HG03520 (cell line): ENCODE measurements around the gene ZBTB37.
"Not testable (repeated sequence)": the region's sequence is repeated elsewhere in the genome, so short reads cannot be mapped to it uniquely, and the experiment has no call there.

ENCODE experiments used
- ATAC-seq: cut with Tn5 transposase; IDR thresholded peaks from one replicate; pipeline ENCODE4 v1.9.1; 2021; ENCODE audit warnings: mild to moderate bottlenecking, moderate library complexity; ENCODE audit not compliant: unreplicated experiment

ZBTB37 gene, protein sequence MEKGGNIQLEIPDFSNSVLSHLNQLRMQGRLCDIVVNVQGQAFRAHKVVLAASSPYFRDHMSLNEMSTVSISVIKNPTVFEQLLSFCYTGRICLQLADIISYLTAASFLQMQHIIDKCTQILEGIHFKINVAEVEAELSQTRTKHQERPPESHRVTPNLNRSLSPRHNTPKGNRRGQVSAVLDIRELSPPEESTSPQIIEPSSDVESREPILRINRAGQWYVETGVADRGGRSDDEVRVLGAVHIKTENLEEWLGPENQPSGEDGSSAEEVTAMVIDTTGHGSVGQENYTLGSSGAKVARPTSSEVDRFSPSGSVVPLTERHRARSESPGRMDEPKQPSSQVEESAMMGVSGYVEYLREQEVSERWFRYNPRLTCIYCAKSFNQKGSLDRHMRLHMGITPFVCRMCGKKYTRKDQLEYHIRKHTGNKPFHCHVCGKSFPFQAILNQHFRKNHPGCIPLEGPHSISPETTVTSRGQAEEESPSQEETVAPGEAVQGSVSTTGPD

DNA sequence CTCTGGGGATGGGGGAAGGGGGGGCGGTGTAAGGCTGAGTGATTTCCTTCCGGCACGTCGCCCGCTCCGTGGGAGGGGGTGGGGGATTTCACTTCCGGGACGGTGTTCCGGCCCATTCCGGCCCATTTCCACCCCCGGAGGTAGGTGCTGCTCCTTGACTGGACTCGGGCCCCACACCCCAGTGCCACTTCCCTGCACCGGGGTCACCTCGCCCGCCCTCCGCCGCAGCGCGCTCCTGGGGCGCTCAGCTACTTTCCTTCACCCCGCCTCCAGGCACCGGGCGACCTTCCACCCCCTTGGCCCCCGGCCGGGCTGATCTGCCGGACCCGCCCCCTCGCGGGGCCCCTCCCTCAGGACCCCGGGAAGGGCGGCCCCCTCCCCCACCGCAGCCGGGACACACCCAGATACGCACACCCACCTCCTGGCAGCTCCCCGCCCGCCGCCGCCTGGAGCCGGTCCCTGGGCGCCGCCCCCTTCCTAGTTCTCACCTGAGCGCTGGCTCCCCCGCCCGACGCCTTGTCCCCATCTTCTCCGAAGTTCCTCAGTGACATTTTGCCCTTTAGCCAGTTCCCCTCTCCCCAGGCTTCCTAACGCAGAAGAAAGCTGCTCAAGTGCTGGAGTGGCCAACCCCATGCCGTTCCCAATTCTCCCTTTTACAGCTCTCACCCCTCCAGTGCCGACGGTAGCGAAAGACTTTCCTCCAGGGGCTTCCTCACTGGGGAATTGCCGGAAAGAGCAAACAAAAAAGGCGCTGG lies at the start of gene ZBTB37:
ZBTB37 (plus strand) TSS at position 115 of the 755 bp plus-strand sequence. CDS start 1,846 bp downstream, outside the sequence.
- peak; percentile 46 for ATAC-seq

DNA sequence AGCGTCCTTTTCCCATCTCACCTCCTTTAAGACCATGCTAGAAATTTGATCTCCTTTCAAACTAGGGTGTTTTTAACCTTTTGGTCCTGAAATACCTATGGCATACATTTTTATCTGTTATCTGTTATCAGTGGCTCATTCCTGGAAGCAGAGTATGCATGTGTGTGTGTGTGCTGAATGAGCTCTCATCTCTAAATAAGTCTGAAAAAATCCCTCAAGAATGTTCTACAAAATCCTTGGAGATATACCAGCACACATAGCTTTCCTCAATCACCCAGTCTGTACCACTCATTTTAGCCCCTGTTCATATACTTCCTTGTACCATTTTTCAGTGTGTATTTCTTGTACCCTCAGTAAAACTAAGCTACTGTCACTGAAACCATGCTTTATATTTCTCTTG lies 49.7 kb upstream of the ZBTB37 start:
- no peak for ATAC-seq

DNA sequence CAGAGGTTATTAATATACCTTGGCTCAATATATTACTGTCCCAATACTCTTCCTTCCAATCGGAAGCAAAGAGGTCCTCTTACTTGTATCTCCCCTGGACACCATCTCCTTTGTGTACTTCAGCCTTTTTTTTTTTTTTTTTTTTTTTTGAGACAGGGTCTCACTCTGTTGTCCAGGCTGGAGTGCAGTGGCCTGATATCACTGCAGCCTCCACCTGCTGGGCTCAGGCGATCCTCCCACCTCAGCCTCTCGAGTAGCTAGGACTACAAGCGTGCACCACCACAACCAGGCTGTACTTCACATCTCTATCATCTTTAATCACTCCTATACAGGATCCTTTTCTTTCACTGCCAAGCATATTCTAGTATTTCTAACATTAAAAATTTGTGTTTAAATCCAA lies 46.5 kb upstream of the ZBTB37 start:
- no peak for ATAC-seq

DNA sequence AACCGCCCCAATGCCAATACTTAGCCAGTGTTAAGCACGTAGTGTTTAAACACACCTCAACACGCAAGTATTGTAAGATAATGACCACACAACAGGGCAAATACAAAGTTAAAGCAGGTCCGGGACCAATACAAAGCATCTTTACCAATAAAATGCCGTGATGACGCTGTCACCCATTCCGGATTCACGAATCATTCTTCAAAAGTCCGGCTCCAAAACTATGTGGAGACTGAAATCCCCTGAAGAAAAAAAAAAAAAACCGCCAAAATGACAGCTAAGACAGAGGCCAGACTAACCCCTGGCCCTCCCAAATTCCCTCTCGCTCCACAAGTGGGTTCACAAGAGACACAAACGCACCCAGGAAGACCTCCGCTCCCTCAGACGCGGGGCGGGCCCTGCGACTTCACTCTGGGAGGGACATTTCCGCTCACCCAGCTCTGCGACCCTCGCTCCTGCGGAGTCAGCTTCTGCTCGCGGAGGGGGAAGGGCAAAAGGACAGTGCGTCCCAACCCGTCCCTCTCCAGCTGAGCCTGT lies 44.3 kb upstream of the ZBTB37 start:
- ATAC-seq: peak; percentile 37

DNA sequence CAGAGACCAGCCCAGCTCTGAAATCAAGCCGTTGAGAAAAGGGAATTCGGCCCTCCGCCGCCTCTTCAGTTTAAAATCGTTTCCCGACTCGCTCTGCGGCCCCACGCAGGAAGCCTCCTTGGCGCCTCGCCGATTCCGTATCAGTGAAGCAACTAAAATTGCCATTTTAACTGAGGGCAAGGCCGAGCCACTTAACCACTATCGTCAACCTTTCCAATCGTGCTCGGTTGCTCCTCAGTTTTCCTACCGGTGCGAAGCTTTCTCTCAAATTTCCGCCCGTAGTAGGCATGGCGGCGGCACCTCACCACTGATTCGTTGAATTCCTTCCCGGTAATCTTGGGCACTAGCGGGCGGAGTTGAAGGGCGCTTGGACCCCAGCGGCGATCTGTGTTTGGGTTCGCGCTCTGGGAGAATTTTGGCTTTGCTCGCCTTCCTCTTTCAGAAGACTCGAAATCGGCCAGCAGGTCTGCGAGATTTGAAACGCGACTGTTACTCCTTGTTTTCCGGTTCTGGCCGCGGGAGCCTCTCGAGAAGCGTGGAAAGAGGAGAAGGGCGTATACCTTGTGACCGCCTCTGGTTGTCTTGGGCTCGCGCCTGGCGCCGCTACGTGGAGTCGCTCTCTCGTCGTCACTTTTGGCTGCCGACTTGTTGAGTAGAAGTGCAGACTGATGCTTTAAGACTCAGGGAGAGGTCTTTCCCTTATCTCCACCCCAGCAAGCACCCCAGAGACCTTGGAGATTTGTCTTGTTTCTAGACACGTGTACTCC lies 43.7 kb upstream of the ZBTB37 start, which contains the start of the genes CENPL and DARS2:
CENPL (minus strand) TSS at position 569 of the 767 bp plus-strand sequence. CDS start 13,584 bp downstream, outside the sequence.
DARS2 (plus strand) TSS at position 359 of the 767 bp plus-strand sequence. CDS start 557 bp downstream, outside the sequence.
- ATAC-seq: peak; percentile 79

DNA sequence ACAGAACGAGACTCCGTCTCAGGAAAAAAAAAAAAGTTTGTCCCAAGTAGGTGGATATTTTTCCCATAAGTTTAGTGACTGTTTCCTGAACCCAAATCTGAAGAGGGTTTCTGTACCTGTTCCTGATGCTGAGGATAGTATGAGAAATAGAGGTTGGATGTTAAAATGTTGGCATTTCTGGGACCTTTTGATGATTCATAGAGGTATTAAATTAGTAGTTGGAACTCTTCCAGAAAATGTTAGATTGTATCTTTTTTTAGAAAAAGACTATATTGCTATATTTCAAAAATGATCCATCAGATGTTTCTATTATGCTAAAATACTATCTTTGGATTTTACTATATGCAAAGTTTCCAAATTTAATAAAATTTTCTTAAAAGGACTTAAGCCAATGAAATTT lies 40.6 kb upstream of the ZBTB37 start:
- ATAC-seq: no peak

DNA sequence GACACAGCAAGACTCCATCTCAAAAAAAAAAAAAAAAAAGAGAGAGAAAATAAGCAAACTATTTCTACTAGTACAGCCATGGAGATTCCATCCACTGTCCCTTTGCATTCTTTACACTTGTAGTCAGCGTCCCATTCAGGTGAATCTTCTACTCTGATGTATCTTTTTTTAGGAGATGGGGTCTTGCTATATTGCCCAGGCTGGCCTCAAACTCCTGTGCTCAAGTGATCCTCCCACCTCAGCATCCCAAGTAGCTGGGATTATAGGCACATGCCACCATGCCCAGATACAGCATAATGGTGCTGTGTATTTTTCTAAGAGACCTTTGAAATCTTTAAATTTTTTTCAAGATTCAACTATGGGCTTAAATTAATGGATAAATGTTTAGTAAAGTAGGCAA lies 35.4 kb upstream of the ZBTB37 start:
- no peak for ATAC-seq

DNA sequence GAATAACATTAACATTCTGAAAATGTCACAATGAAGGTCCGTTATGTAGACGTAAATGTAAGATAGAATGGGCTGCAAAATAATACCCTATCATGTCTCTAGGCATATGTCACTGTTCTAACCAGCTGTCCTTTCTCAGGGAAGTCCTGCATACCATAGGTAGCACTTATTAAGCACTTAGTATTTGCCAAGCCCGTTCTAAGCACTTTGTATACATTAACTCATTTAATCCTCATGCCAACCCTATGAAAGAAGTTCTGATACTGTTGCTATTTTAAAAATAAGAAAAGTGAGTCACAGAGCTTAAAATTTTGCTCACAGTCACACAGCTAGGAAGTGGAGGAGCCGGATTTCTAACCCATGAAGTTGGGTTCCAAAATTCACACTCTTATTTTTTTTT lies 16.1 kb upstream of the ZBTB37 start:
- no peak for ATAC-seq

DNA sequence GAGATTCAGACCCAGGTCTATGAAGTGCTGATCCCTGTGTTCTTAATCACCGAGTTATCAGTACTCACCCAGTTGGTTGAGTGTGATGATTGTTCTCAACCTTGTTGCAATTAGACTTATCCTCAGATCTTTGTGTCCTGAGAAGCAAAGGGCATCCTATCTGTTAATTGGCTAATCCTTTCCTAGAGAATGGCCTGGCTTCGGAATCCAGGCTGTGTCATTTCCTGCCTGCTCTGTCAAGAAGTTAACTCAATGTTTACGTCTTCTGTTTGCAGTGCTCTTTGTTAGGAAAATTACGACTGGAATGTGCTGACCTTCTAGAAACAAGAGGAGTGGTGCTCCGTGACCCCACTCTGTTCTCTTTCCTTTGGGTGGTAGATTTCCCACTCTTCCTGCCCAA lies 15.1 kb upstream of the ZBTB37 start:
- no peak for ATAC-seq

DNA sequence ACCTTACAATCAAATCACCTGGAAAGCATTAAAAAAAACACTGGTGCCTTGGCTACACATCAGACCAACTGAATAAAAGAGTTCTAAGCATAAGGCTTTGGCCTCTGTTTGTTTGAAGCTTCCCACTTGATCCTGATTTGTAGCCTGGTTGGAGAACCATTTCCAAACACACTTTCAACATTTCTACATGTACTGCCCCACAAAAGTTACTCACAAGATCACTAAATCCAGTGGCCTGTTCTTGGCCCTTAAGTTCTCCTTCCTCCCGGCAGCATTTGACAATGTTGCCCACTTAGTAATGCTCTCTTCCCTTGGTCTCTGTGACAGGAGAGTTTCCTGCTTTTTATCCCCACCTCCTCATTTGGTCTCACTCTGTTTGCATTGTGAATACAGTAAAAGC lies 12.2 kb upstream of the ZBTB37 start:
- no peak for ATAC-seq

DNA sequence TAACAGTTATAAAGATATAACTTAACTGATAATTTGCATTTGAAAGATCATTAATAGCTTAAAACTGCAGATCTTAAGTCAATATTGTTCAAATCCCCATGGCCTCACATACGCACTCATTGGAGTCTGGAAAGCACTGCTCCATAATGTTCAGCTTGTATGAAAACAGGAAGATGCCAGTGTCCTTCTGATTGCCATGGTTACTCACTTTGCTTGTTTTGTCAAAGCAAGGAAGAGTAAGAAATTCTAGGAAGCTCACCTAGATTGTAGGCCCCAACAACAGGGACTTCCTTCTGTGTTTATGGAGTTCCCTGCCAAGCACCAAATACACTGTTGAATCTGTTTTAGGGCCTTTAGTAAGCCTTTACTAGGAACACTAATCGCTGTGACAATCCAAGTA lies 11.3 kb upstream of the ZBTB37 start:
- no peak for ATAC-seq

DNA sequence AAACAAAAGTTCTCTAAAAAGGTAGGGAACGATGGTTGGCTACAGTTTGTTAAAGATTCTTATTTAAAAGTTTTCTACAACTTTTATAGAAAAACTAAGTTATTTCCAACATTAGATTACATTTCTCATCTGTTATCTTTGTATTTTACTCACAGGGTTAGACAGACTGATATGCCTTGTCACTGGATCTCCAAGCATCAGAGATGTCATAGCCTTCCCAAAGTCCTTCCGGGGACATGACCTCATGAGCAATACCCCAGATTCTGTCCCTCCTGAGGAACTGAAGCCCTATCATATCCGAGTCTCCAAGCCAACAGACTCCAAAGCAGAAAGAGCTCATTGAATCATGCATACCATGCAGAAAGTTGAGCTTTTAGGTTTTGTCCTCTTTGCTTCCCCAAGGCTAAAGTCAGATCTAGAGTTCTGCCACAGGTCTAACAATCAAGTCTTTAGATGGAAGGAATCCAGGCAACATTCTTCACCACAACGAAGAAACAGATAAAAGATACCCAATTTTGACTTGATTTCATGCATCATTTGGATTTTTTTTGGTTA lies 10.7 kb upstream of the ZBTB37 start:
- ATAC-seq: no peak

DNA sequence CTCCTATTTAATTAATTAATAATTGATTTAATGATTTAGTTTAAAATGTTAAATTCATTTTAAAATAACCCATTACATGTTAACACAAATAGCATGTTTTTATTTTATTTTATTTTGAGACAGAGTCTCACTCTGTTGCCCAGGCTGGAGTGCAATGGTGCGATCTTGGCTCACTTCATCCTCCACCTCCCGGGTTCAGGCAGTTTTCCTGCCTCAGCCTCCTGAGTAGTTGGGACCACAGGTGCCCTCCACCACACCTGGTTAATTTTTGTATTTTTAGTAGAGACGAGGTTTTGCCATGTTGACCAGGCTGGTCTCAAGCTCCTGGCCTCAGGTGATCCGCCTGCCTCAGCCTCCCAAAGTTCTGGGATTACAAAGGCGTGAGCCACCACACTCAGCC lies 8.6 kb upstream of the ZBTB37 start:
- not testable (repeated sequence) for ATAC-seq

DNA sequence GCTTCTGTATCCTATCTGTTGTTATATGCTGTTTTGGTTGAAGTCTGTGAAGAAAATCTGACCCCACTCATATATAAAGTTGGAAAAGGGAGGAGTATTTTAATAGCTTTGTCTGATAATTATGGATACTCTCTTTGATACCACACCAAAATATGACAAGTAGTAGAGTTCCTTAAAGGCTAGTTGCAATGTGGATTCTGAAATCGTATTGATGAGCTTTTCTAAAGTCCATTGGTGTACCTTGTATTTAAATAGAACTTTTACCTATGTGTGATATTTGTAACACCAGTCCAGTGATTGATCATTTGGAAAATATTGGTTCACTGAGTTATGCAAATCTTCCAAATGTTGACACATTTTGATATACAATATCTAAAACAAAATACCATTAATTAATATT lies 8.1 kb upstream of the ZBTB37 start:
- ATAC-seq: no peak

DNA sequence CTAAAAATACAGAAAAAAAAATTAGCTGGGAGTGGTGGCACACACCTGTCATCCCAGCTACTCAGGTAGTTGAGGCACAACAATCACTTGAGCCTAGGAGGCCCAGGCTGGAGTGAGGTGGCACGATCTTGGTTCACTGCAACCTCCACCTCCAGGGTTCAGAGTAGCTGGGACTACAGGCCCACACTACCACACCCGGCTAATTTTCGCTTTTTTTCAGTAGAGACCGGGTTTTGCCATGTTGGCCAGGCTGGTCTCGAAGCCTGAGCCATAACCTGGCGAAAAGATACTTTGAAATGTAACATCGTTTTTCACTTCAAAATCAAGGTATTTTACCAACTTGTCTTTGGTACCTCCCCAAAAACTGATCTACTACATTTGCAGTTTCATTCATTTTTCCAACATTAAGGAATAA lies 6.4 kb upstream of the ZBTB37 start:
- no peak for ATAC-seq

DNA sequence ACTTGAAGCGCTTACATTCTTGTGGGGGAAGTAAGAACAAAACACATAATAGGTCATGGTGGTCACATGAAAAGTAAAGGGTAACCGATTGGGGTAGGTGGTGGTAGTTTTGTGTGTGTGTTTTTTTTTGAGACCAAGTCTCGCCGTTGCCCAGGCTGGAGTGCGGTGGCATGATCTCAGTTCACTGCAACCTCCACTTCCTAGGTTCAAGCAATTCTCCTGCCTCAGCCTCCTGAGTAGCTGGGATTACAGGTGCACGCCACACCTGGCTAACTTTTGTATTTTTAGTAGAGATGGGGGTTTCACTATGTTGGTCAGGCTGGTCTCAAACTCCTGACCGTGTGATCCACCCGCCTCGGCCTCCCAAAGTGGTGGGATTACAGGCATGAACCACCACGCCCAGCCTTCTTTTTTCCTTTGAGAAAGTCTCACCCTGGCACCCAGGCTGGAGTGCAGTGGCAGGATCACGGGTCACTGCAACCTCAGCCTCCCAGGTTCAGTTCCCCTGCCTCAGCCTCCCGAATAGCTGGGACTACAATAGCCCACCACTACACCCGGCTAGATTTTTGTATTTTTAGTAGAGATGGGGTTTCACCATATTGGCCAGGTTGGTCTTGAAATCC lies 5.9 kb upstream of the ZBTB37 start:
- not testable (repeated sequence) for ATAC-seq

DNA sequence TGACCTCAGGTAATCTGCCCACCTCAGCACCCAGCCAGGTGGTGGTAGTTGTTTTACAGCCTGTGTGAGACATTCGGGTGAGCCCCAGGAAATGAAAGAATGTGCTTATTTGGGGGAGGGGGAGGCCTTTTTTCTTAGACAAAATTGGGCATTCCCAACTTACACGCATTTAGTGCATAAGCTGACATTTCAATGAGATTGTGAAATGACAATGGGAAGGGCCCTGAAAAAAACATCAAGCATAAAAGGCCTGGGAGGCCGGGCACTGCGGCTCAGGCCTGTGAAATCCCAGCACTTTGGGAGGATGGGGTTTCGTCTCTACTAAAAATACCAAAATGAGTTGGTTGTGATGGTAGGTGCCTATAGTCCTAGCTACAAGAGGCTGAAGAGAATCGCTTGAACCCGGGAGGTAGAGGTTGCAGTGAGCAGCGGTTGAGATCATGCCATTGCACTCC lies 5.4 kb upstream of the ZBTB37 start:
- no peak for ATAC-seq

DNA sequence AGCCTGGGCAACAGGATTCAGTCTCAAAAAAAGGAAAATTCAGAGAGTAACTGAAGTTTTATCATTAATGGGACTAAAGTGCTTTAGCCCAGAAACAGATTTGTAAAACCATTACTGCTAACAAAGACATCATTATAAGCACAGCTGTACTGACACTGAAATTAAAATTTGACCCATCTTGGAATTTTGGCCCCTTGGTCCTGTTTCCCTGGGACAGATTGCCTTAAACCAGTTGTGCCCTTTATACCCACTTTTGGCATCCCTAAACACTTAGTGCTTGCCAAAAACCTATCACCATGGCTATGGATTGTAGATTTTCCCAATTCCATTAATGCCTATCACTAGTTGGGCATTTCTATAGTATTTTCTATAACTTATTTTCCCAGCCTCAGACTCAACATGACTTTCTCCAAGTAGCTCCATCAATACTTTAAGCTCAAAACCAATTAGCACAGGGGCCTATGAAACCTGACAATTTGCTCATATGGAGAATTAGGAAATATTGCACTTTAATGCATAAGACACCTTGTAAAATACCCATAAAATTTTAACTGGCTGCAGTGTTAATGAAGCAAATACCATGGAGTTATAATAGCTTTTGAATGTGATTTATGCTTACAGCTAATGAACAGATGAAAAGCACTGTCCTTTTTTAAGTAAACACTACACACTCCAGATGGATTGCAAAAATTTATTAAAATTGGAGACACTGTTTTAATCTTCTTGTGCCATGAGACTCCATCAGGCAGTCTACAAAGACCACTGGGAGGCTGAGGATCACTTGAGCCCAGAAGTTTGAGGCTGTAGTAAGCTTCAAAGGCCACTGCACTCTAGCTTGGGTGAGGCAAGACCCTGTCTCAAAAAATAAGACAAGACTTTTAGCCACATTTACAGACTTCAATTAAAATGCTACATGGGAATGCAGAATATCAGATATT lies 4.7 kb upstream of the ZBTB37 start:
- ATAC-seq: no peak
